K562 (cell line): Measurements from ENCODE around the gene GART. TPM values are rescaled to one million over a fixed set of nuclear protein-coding genes. Genes with fewer than 3 reads are reported as not detected.

ENCODE experiments used
- BCOR ChIP-seq: fragments of 450-650 bp; IDR thresholded peaks from 2 replicates; pipeline ENCODE4 v1.6.1; 2016
- CTBP1 ChIP-seq: fragments of 450-650 bp; IDR thresholded peaks from 2 replicates; pipeline ENCODE4 v1.6.1; 2016; ENCODE audit warnings: borderline replicate concordance
- DDX20 ChIP-seq: fragments of 450-650 bp; IDR thresholded peaks from 2 replicates; pipeline ENCODE4 v1.6.1; 2016; ENCODE audit warnings: missing genetic modification characterization, low read depth, mild to moderate bottlenecking, missing compliant biosample characterization, moderate library complexity
- DIDO1 ChIP-seq: fragments of 450-650 bp; IDR thresholded peaks from 2 replicates; pipeline ENCODE4 v1.6.1; 2016; ENCODE audit warnings: low read depth, missing biosample characterization, missing genetic modification characterization
- ETS1 ChIP-seq: conservative IDR thresholded peaks from 2 replicates; pipeline ENCODE4 v1.6.1; 2011; ENCODE audit warnings: low read depth, mild to moderate bottlenecking, low read length; ENCODE audit not compliant: control insufficient read depth
- HDAC3 ChIP-seq: fragments of 450-650 bp; IDR thresholded peaks from 2 replicates; pipeline ENCODE4 v1.6.1; 2018; ENCODE audit warnings: borderline replicate concordance, mild to moderate bottlenecking, moderate library complexity; ENCODE audit not compliant: partially characterized antibody
- HNRNPK ChIP-seq: fragments of 200-400 bp; formaldehyde crosslinking; IDR thresholded peaks from one replicate; pipeline ENCODE4 v1.6.1; 2018; ENCODE audit warnings: mild to moderate bottlenecking, low read depth, low read length; ENCODE audit not compliant: poor library complexity, severe bottlenecking
- KDM4B ChIP-seq, 2 experiments: fragments of 450-650 bp in 1 of 2; sonication (generic) in 1 of 2; IDR thresholded peaks; 2 replicates each; pipeline ENCODE4 v1.6.1; 2016 to 2017; ENCODE audit warnings: borderline replicate concordance in 2 of 2, antibody characterized with exemption in 1 of 2, low read depth in 1 of 2, mild to moderate bottlenecking in 1 of 2
- RAD21 ChIP-seq, 2 experiments: fragments of 250-450 bp in 1 of 2; fragments of 450-650 bp in 1 of 2; sonication (Bioruptor Pico) in 1 of 2; formaldehyde crosslinking in 1 of 2; IDR thresholded peaks in 1 of 2; conservative IDR thresholded peaks in 1 of 2; 2 replicates each; pipeline versions ENCODE4 v1.4.0 to v1.8.0; 2020 to 2022; ENCODE audit warnings: mild to moderate bottlenecking in 2 of 2, moderate library complexity in 1 of 2
- SMAD4 ChIP-seq: fragments of 250-450 bp; sonication (Bioruptor Pico); conservative IDR thresholded peaks from 2 replicates; pipeline ENCODE4 v1.8.0; 2021; ENCODE audit warnings: inconsistent platforms, mild to moderate bottlenecking, moderate library complexity
- SRSF1 ChIP-seq: fragments of 200-400 bp; formaldehyde crosslinking; IDR thresholded peaks from 2 replicates; pipeline ENCODE4 v1.6.1; 2017; ENCODE audit warnings: mild to moderate bottlenecking, low read depth, low read length, moderate library complexity
- STAT5B ChIP-seq: fragments of 250-450 bp; sonication (Bioruptor Pico); IDR thresholded peaks from 2 replicates; pipeline ENCODE4 v1.8.0; 2021; ENCODE audit warnings: mild to moderate bottlenecking, inconsistent platforms
- ZBED1 ChIP-seq: IDR thresholded peaks from 2 replicates; pipeline ENCODE4 v1.6.1; 2014
- ZBTB2 ChIP-seq: fragments of 450-650 bp; IDR thresholded peaks from 2 replicates; pipeline ENCODE4 v1.6.1; 2016; ENCODE audit warnings: antibody characterized with exemption
- ZNF143 ChIP-seq: sonication (generic); formaldehyde crosslinking; IDR thresholded peaks from 2 replicates; pipeline ENCODE4 v1.9.0; 2022; ENCODE audit warnings: mild to moderate bottlenecking, missing genetic modification reagents
- ZNF253 ChIP-seq: fragments of 250-450 bp; sonication (Bioruptor Pico); conservative IDR thresholded peaks from 2 replicates; pipeline ENCODE4 v1.6.1; 2021; ENCODE audit warnings: mild to moderate bottlenecking
- ZNF280A ChIP-seq: fragments of 450-650 bp; IDR thresholded peaks from 2 replicates; pipeline ENCODE4 v1.6.1; 2018; ENCODE audit warnings: mild to moderate bottlenecking, low read depth; ENCODE audit not compliant: partially characterized antibody
- ZNF3 ChIP-seq: fragments of 250-450 bp; sonication (Bioruptor Pico); IDR thresholded peaks from 2 replicates; pipeline ENCODE4 v1.5.0; 2021; ENCODE audit warnings: mild to moderate bottlenecking, moderate library complexity
- ZNF518B ChIP-seq: fragments of 250-450 bp; sonication (Bioruptor Pico); IDR thresholded peaks from 2 replicates; pipeline ENCODE4 v1.5.0; 2021; ENCODE audit warnings: mild to moderate bottlenecking, moderate library complexity
- ZNF75A ChIP-seq: fragments of 450-650 bp; formaldehyde crosslinking; IDR thresholded peaks from 2 replicates; pipeline ENCODE4 v1.4.0; 2020; ENCODE audit warnings: mild to moderate bottlenecking
- polyA plus RNA-seq, 8 experiments: library from polyadenylated mRNA; depleted of rRNA in 4 of 8; stranded (reverse) in 5 of 8; unstranded in 3 of 8; fragments of >200 nt; fragmentation: Nextera tagmentation in 2 of 8; fragmentation: Illumina TruSeq in 1 of 8; extraction: Ambion mirVana in 2 of 8; extraction: Trizol in 1 of 8; gene quantifications; 2 replicates each; pipeline versions ENCODE4 v1.2.1 to v1.2.3, GENCODE V29; 2011 to 2014; ENCODE audit warnings: inconsistent platforms in 1 of 8, missing spikeins in 1 of 8
- total RNA-seq, 7 experiments: library from RNA; depleted of rRNA in 6 of 7; stranded (reverse); fragments of >200 nt in 6 of 7; fragmentation: Illumina TruSeq in 2 of 7; extraction: Trizol in 2 of 7; gene quantifications; 2 replicates each; pipeline versions ENCODE4 v1.2.1 to v1.2.3, GENCODE V29; 2011 to 2021; ENCODE audit warnings: low replicate concordance in 1 of 7

Gene GART
- total and polyA plus RNA-seq, 9 of the 15 experiments (the other 6 are each of a cell fraction or from before 2014, with no cell fraction given) = 141 to 429 (median 349) TPM

- TF ChIP-seq ZNF280A = no peak
- TF ChIP-seq SRSF1 = no peak
- no peak for TF ChIP-seq DIDO1 (tag)
- no peak for TF ChIP-seq HNRNPK
- TF ChIP-seq ZNF253 = no peak
- TF ChIP-seq CTBP1 = no peak
- 0 out of 4 replicates have a peak, but pooled peaks of 1 of the 2 experiments have one; percentile 30 for TF ChIP-seq KDM4B (IDR thresholded peaks at IDR 0.05; ENCODE audit: borderline replicate concordance in 2 of 2, low read depth in 1 of 2)
- TF ChIP-seq ZBTB2 = no peak
- no peak for TF ChIP-seq STAT5B
- peak; percentile 26; the same call in 1 of the 2 replicates for TF ChIP-seq ETS1
- no peak for TF ChIP-seq ZNF143 (CRISPR knock-in tag)
- TF ChIP-seq DDX20 (tag) = no peak
- no peak for TF ChIP-seq ZBED1
- no peak for TF ChIP-seq ZNF3 (CRISPR knock-in tag)
- TF ChIP-seq RAD21 (CRISPR knock-in tag; conservative IDR thresholded peaks at IDR 0.05 in 1 of 2, IDR thresholded peaks at IDR 0.05 in 1 of 2) = no peak
- TF ChIP-seq ZNF518B (CRISPR knock-in tag) = no peak
- no peak for TF ChIP-seq ZNF75A (CRISPR knock-in tag)
- TF ChIP-seq BCOR = no peak
- TF ChIP-seq HDAC3 = no peak
- no peak for TF ChIP-seq SMAD4 (CRISPR knock-in tag)
Observed at GRCh38 chr21:33552093-33552998, 10.4 kb upstream of the GART start (continued).
